Activated T-cell treated with anti-CD3 and anti-CD28 coated beads, Interleukin-2, amount 50 U/mL, for 1 hour (primary cell): ENCODE measurements around the gene TCFL5.

Experiments
- DNase-seq: peaks from one replicate; pipeline ENCODE4 v3.0.0-alpha.2; 2020

The TCFL5 gene

GRCh38 chr20:62794007-62794724 is 67.5 kb downstream of the TCFL5 start:
- DNase-seq: peak; percentile 95

- no peak for DNase-seq
Measured at GRCh38 chr20:62793757-62794006, 67.9 kb downstream of the TCFL5 start.

- no peak for DNase-seq
Measured at GRCh38 chr20:62792940-62793756, 68.5 kb downstream of the TCFL5 start.

- DNase-seq: no peak
Measured at GRCh38 chr20:62792182-62792939, 69.3 kb downstream of the TCFL5 start.

- peak; percentile 73 for DNase-seq
Measured at GRCh38 chr20:62791301-62792181, 70.1 kb downstream of the TCFL5 start.
